Gastrocnemius medialis (tissue), 4 donors: ENCODE measurements around the gene PABPC1L2A. TPM values are rescaled to one million over a fixed set of nuclear protein-coding genes. Genes with fewer than 3 reads are reported as not detected.
"Not testable (repeated sequence)": the region's sequence is repeated elsewhere in the genome, so short reads cannot be mapped to it uniquely, and the experiment has no call there.

Source experiments
- ATAC-seq, 2 donors: fragments of 150-250 bp; one replicate each; pipeline ENCODE4 v1.9.1; 2016
- DNase-seq, 2 donors: peaks; one replicate each; pipeline ENCODE4 v3.0.0-alpha.2; 2019
- H3K27ac ChIP-seq, 4 donors: fragments of 200-600 bp; sonication (generic); 1 replicate in 1 of 4; 2 replicates in 3 of 4; pipeline ENCODE4 v1.5.1; 2016 to 2018; ENCODE audit warnings: mild to moderate bottlenecking in 2 of 4, moderate library complexity in 1 of 4
- H3K27me3 ChIP-seq, 3 donors: fragments of 200-600 bp; sonication (generic) in 2 of 3; 1 replicate in 1 of 3; 2 replicates in 2 of 3; pipeline versions ENCODE4 v1.5.1 to v1.6.0; 2016 to 2019; ENCODE audit warnings: mild to moderate bottlenecking in 1 of 3, moderate library complexity in 1 of 3
- H3K36me3 ChIP-seq, 2 donors: fragments of 200-600 bp; sonication (generic) in 1 of 2; one replicate each; pipeline ENCODE4 v1.5.1; 2017 to 2018
- H3K4me1 ChIP-seq, 2 donors: fragments of 200-600 bp; sonication (generic) in 1 of 2; one replicate each; pipeline ENCODE4 v1.5.1; 2016 to 2017; ENCODE audit warnings: mild to moderate bottlenecking in 2 of 2
- H3K4me3 ChIP-seq, 4 donors: fragments of 200-600 bp; sonication (generic) in 3 of 4; 1 replicate in 1 of 4; 2 replicates in 3 of 4; pipeline ENCODE4 v1.5.1; 2016 to 2019; ENCODE audit warnings: mild to moderate bottlenecking in 2 of 4
- H3K9me3 ChIP-seq, 3 donors: fragments of 200-600 bp; sonication (generic) in 2 of 3; 1 replicate in 1 of 3; 2 replicates in 2 of 3; pipeline ENCODE4 v1.5.1; 2016 to 2019
- CTCF ChIP-seq, 5 experiments: fragments of 450-650 bp in 3 of 5; fragments of 200-600 bp in 2 of 5; sonication (generic) in 2 of 5; IDR thresholded peaks in 4 of 5; conservative IDR thresholded peaks in 1 of 5; 1 replicate in 4 of 5; 2 replicates in 1 of 5; pipeline ENCODE4 v1.5.1; 2016 to 2019; ENCODE audit warnings: antibody characterized with exemption in 5 of 5, mild to moderate bottlenecking in 3 of 5, moderate library complexity in 3 of 5
- POLR2A ChIP-seq, 2 donors: fragments of 450-650 bp; IDR thresholded peaks; one replicate each; pipeline ENCODE4 v1.6.1; 2017; ENCODE audit warnings: antibody characterized with exemption in 2 of 2, mild to moderate bottlenecking in 2 of 2, moderate library complexity in 2 of 2
- in situ Hi-C, 4 donors: fragments of 200-750 bp; cut with MboI; loops; one replicate each; pipeline versions ENCODE4 v1.15.0 to v1.8.0; 2017; ENCODE audit warnings: low sequenced_read_pairs in 4 of 4
- intact Hi-C: fragments of 100-400 bp; cut with DNase I; formaldehyde crosslinking; loops from one replicate; pipeline ENCODE4 v1.15.1; 2023; ENCODE audit warnings: low total_unique reads
- total RNA-seq, 4 donors: library from RNA; depleted of rRNA; stranded (reverse); fragments of >200 nt; gene quantifications; one replicate each; pipeline versions ENCODE4 v1.1.0 to v1.2.3, GENCODE V29; 2016

Gene PABPC1L2A
- total RNA-seq, 4 donors from 2014 or later: not detected

- Histone ChIP-seq H3K36me3 (no peaks in the 10 kb centered on the region), H3K27ac (no peak overlapping the region), H3K27me3 (peaks cover 0 to 22% (median 10%) of the 10 kb centered on the region in 3 donors), H3K4me3 (no peak overlapping the region), H3K9me3 (no peaks in the 10 kb centered on the region), H3K4me1 (no peaks in the 10 kb centered on the region)
- intact Hi-C loops: no loop called here
- ATAC-seq (no peak), DNase-seq (no peak)
- TF ChIP-seq CTCF (IDR thresholded peaks at IDR 0.05 in 4 of 5, conservative IDR thresholded peaks at IDR 0.05 in 1 of 5) (no peak), POLR2A (IDR thresholded peaks at IDR 0.05) (no peak)
- in situ Hi-C loops: no loop called here
Observed at GRCh38 chrX:73076838-73077237, 2.5 kb downstream of the PABPC1L2A start.

GRCh38 chrX:73069365-73070035 is 9.8 kb downstream of the PABPC1L2A start:
- in situ Hi-C loops (no loop called here), intact Hi-C loops (no loop called here)
- no peaks in the 10 kb centered on the region for H3K9me3 ChIP-seq
- no peak for DNase-seq
- H3K36me3 ChIP-seq: no peaks in the 10 kb centered on the region
- no peaks in the 10 kb centered on the region for H3K4me1 ChIP-seq
- ATAC-seq: no peak
- TF ChIP-seq CTCF (IDR thresholded peaks at IDR 0.05 in 4 of 5, conservative IDR thresholded peaks at IDR 0.05 in 1 of 5): no peak
- no peak for TF ChIP-seq POLR2A (IDR thresholded peaks at IDR 0.05)
- H3K27ac ChIP-seq: no peak overlapping the region
- no peak overlapping the region for H3K4me3 ChIP-seq
- peaks cover 0 to under 1% (median 0%) of the 10 kb centered on the region in 3 donors for H3K27me3 ChIP-seq

- in situ Hi-C loops (no loop called here), intact Hi-C loops (no loop called here)
- TF ChIP-seq POLR2A (IDR thresholded peaks at IDR 0.05) (no peak), CTCF (IDR thresholded peaks at IDR 0.05 in 4 of 5, conservative IDR thresholded peaks at IDR 0.05 in 1 of 5) (no peak)
- Histone ChIP-seq H3K9me3 (no peaks in the 10 kb centered on the region), H3K36me3 (no peaks in the 10 kb centered on the region), H3K4me1 (no peaks in the 10 kb centered on the region), H3K27ac (no peak overlapping the region), H3K27me3 (no peaks in the 10 kb centered on the region), H3K4me3 (no peak overlapping the region)
- ATAC-seq (no peak), DNase-seq (no peak)
Observed at GRCh38 chrX:73068467-73069364, 10.6 kb downstream of the PABPC1L2A start.

GRCh38 chrX:73067761-73068466 is 11.4 kb downstream of the PABPC1L2A start:
- H3K9me3 ChIP-seq, H3K27me3 ChIP-seq, H3K27ac ChIP-seq, in situ Hi-C loops, intact Hi-C loops, H3K4me3 ChIP-seq, ATAC-seq, H3K36me3 ChIP-seq, DNase-seq, H3K4me1 ChIP-seq: not testable (repeated sequence)

DNA sequence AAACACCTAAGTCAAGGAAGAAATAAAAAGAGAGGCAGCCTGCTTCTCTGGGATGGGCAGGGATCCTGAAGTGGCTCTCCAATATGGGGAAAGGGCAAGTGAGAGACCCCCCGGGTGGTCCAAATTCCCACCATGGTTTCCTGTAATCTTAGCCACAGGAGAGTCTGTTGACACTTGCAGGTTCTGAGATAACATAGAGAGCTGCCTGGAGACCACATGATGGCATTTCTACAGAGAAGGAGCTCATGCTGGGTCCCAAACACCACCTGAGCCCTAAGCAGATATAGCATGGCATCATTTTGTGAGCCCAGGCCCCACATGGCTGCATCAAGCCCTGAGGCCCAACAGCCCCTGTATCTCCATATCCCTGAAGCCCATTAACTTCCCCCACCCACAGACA is 50.4 kb downstream of the PABPC1L2A start:
- Histone ChIP-seq H3K27ac (no peak overlapping the region), H3K27me3 (peaks cover 0 to 3% (median 0%) of the 10 kb centered on the region in 3 donors), H3K36me3 (no peaks in the 10 kb centered on the region), H3K4me1 (no peaks in the 10 kb centered on the region), H3K9me3 (no peaks in the 10 kb centered on the region), H3K4me3 (no peak overlapping the region)
- intact Hi-C loops (no loop called here), in situ Hi-C loops (no loop called here)
- no peak for TF ChIP-seq CTCF (IDR thresholded peaks at IDR 0.05 in 4 of 5, conservative IDR thresholded peaks at IDR 0.05 in 1 of 5)
- TF ChIP-seq POLR2A (IDR thresholded peaks at IDR 0.05): no peak
- no peak for DNase-seq
- ATAC-seq: no peak
